Inferior parietal cortex (tissue), 1 donor: Measurements from ENCODE around the gene BCAP31.
A peak's percentile ranks its signal among the peaks of the same experiment; 100 is the strongest.
"Not testable (repeated sequence)": the region's sequence is repeated elsewhere in the genome, so short reads cannot be mapped to it uniquely, and the experiment has no call there.

Source experiments
- DNase-seq: peaks from one replicate; pipeline ENCODE4 v3.0.0-alpha.2; 2016; ENCODE audit errors: extremely low spot score

The BCAP31 gene

DNA sequence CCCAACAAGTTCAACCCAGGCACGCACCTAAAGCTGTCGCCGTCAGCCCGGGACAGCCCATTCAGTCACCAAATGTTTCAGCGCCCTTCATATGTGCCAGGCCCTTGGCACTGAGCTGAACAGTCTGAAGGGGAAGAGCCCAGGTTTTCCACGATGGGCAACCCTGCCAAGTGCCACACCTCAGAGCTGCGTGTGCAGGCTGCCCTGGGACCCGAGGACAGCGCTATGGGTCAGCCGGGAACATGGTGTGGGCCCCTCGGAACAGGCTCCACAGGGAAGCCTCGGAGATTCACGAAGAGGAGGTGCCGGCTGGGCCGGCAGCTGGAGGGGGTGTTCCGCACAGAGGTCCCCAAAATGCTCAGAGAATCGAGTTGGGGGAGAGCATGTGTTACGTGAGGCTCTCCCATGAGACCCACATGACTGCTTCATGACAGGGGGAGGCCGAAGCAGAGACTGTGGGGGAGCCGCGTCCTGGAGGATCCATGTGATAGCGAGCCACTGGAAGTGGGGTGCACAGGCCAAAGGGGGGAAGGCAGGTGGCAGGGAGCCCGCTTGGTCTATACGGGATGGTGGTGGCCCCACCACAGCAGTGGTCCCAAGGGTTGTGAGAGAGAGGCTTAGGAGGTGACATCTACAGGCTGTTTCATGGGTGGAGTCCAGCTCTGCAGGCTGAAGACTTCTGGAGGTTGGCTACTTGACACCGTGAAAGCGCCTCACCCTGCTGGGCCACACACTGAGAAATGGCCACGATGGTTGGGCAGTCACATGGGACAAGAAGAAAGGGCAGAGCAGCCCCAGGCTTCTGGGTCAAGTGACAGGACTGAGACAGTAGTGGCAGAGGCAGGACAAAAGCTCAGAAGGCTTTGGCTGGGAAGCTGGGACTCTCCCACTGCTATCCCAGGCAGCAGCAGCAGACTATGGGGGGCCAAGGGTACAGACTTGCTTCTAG lies 14.2 kb downstream of the BCAP31 start:
- DNase-seq: no peak

DNA sequence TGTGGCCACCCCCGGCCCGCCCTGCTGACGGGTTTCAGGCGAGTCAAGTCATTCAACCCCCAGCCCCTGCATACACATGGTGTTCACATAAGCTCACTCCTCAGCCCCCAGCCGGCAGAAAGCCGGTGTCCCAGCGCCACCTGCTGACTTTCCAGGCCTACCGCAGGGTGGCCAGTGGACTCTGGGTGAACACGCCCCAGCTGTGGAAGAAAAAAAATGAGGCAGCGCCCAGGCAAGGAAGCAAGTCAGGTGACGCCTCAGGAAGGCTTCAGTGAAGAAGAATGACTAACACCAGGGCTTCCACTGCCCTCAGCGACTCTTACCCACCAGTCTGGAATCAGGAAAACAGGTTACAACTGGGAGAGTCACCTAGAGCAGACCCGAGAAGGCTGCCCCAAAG lies 15.8 kb downstream of the BCAP31 start:
- peak; percentile 72 for DNase-seq

DNA sequence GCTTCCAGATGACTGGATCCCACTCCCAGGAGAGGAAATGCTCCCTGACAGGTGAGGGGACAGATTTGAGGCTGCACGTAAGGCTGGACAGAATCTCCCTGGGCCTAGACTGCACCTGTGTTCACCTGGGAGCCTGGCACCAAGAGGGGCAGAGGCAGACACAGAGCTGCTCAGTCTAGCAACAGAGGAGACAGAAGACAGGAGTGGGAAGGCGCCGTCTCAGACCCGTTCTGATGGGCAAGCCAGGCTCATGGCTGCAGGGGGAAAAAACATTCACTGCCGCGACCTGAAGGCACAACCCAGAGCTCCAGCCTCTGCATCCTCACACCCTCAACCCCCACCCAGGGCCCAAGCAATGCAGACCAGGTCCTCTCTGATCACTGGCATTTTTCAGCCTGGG lies 16.8 kb downstream of the BCAP31 start:
- DNase-seq: no peak

DNA sequence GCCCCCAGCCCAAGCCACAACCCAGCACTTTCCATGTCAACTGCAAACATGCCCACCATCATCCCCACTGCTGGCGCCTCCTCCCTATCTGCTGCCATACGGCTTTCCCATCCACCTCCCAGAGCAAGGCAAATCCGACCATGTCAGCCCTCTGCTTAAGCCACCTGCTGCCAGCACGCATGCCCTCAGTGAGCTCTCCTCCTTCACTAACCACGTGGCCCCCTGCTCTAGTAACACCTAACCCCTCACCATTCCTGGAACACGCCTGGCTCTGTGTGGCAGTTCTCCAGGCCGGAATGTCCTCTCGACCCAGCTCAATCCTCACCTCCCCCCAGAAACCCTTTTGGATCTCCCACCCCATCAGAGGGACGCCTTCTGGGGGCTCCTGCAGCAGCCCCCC lies 17.4 kb downstream of the BCAP31 start:
- no peak for DNase-seq

DNA sequence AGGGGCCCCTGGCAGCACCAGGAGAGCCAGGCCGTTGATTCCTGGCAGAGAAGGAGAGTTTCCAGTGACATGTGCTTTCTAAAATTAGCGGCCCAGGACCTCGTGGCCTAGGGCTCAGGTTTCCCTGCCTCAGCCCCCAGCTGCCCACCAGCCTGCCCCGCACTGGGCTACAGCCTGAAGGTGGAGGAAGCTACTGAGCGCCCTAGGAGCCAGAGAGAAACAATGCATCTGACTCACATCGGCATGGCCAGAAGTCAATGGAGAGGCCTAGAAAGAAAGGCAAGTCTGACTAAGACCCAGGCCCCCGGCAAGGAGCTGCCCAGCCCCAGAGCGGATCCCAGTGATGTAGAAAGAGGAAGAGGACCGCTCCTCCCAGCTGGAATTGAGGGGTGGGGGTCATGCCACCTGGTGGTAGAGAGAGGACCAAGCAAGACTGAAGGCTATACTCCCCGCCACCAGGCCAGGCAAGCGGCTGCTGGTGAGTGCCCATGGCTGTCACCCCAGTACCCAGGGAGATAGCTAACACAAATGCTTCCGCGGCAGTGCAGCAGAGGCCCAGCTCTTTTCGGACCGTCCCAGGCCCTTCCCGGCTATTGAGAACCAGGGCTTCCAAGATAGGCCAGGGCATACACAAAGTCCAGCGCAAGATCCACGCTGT lies 18.7 kb downstream of the BCAP31 start:
- not testable (repeated sequence) for DNase-seq

DNA sequence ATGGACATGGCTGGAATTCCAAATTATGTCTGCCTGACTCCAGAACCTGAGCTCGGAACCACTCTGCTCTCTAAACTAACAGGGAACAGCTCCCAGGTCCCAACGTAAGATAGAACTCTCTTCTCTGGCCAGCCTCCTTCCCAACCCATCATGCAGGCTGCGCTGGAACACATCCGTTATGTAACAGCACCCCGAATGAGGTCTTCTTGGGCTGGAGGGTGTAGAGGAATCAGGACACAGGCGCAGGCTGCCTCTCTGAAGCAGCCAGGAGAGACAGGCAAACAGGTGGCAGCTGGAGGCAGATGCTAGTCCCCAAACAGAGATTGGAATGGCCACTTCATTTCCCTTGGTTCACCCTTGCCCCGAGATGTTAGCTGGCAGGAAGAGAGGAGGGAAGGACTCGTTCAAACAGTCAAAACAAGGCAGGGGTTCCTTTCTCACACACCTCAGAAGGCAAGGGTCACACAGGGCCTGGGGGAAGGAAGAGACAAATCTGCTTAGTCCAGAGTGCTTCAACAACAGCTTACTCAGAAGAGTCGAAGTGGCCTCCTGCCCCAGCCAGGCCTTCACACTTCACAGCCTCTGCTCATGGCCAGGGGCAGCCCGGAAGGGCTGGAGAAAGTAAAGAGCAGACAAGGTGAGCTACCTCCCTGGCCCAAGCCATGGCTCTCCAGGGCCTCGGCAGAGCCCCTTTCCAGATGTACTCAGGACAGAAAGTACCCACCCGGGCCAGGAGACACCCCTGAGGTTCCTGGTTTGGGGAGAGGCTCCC lies 19.4 kb downstream of the BCAP31 start:
- not testable (repeated sequence) for DNase-seq

DNA sequence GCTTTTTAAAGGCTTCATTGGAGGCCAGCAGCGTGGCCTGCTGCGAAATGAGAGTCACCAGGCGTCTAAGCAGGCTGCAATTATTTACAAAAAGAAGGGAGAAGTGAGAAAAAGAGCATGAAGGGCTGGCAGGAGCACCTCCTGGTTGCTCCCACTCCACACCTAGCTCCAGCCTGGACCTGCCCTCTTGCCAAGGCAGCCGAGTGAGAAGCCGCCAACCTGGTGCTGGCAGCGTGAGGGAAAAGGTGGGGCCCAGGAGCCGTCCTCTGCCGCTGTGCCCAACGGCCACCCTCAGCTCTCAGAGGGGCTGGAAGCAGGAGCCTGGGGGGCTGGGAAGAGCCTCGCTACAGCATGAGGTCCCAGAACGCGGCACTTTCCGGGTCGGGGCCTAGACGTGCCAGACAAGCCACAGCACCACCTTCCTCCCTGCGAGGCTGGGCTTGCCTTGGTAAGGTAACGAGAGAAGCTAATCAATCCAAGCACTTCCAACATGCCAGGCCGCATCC lies 20.1 kb downstream of the BCAP31 start:
- DNase-seq: no peak

DNA sequence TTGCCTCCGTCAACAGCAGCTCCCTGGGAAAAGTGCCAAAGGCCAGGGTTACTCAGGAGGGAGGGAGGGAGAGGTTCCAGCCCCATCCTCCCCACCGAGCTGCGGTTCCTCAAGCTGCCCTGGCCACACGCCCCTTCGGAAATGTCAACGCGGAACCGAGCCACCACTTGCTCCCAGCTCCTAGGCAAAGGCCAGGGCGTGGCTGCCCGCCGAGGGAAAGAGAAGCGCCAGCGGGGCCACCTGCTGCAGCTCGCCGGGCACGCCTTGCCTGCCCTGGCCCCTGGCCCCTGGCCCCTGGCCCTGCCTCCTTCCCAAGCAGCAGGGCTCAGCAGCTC lies 21.2 kb downstream of the BCAP31 start:
- no peak for DNase-seq

DNA sequence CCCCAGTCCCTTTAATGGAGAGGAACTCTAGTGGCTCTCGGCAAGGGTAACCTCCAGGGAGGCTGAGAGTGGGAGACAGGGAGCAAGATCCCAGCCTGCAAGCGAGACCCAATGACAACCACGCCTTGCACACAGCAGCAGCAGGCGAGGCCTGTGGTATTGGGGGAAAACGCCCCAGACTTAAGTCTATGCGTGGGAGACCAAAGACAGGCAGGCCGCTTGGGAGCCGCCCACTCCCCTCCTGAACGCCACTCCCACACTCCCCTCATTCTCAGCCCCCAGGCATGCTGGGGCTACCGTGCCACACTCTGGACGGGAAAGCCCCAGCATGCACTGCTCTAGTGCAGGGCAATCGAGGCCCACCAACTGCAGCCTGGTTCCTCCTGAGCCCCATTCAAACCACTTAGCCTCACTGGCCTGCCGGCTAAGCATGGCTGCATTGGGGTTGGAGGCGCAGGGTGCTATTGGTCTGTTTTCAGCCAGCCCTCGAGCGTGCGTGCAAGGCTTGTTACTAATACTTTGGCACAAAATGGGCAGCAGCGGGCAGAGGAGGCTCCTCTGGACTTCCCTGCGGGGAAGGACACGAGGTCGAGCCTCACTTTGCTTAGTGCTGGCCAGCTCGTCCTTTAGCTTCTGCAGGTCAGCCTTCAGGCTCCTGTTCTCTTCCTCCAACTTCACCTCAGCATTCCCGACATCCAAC lies 21.7 kb downstream of the BCAP31 start:
- no peak for DNase-seq

DNA sequence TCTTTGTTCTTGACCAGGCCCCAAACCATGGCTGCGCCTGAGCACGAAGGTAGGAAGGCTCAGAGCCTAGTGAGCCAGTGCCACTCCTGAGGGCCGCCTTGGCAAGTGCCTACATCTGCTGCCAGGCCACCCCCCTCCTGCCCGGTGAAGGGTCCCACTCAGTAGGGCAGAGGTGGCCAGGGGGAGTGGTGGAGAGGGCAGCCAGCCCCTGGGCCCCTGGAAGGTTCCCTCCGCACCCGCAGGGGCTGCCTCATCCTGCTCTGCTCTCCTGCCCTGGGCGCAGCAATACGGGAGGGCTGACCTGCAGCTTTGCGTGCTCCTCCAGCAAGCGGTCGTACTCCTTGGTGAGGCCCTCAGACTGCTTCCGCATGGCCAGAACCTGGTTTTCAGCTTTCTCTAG lies 22.5 kb downstream of the BCAP31 start:
- no peak for DNase-seq

DNA sequence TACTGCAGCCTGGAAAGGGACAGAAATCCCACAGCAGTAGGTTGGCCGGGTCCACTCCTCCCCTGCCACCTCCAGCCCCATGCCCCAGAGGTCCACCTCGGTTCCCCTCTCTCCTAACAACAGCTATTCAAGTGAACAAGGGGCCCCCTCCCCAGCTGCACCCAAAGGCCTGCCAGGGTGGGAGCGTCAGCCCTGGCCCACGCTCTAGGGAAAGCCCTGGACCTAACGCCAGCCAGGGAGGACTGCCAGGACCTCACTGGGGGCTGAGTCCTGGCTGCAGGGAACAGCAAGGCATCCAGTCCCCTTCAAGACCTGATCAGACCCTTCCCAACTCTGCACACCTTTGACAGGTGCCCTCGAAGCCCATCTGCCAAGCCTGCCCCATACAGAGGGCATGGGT lies 23.2 kb downstream of the BCAP31 start:
- no peak for DNase-seq

DNA sequence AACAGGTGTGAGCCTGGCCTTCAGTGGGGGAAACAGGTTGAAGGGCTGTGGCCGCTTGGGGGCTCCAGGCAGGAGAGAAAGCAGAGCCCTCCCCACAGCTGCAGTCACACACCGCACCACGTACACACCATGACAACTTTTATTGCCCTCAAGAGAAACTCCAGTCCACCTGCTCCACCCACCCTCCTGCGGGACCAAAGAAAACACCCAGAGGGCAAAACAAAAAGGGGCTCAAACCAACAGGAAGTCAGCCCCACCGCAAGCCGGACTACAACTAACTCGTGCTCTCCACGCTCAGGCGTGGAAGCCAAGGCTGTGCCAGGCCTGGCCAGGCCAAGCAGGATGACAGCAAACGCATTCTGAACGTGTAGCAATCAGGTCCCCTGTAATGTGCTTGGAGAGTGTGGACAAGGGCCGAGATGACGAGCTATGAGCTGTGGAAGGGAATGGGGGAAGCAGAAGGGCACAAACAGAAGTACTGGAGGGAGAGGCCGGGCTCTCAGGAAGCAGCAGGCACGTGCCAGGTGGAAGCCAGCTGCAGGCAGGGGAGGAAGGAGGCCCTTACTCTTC lies 23.7 kb downstream of the BCAP31 start:
- DNase-seq: no peak

DNA sequence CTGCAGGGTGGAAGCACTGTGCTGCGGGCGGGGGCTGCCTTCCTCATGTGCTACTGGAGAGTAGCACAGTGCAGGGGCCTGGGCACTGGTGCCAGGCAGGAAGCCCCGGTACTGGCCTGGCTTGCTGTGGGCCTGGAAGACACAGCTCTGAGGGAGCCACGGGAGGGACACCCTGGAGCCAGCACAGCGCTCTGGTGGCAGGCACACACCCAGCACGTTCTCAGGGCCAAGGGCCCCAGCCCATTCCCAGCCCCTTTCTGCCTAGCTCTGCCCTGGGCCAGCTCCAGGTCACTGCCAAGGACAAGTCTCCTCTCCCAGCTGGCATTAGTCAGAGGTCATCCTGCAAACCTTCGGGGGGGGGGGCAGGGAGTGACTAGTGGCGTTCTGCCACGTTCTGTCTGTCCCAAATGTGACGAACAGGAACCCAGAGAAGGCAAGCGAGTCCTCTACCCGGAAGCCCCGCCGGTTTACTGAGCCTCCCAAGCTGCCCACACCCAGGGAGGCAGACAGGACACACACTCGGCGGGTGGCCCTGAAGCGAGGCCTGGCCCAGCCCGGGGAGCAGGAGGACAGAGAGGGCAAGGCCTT lies 24.3 kb downstream of the BCAP31 start:
- DNase-seq: not testable (repeated sequence)

DNA sequence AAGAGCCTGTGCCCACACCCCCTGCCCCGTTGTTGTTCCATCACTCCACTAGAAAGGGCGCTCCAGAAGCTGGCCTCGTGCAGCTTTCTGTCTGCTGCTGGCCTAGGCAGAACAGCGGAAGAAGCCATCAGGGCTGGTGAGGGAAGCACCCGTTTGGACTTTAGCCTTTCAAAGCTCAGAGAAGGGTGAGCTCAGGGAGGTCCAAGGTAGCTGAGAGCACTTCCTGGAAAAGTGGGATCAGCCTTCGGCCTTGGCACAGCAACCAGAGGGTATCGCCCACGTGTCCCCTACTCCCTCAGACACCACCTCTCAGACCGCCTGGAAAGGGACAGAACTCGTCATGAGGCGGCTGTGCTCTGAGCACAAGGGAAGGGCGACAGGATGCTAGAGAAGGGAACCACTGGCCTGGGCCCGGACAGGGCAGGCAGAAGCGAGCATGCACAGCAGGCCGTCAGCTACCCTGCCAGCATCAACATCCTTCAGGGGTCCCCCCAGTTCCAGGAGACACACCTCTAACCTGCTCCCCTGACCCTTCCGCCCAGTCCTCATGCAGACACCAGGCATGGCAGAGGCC lies 24.9 kb downstream of the BCAP31 start:
- DNase-seq: not testable (repeated sequence)

DNA sequence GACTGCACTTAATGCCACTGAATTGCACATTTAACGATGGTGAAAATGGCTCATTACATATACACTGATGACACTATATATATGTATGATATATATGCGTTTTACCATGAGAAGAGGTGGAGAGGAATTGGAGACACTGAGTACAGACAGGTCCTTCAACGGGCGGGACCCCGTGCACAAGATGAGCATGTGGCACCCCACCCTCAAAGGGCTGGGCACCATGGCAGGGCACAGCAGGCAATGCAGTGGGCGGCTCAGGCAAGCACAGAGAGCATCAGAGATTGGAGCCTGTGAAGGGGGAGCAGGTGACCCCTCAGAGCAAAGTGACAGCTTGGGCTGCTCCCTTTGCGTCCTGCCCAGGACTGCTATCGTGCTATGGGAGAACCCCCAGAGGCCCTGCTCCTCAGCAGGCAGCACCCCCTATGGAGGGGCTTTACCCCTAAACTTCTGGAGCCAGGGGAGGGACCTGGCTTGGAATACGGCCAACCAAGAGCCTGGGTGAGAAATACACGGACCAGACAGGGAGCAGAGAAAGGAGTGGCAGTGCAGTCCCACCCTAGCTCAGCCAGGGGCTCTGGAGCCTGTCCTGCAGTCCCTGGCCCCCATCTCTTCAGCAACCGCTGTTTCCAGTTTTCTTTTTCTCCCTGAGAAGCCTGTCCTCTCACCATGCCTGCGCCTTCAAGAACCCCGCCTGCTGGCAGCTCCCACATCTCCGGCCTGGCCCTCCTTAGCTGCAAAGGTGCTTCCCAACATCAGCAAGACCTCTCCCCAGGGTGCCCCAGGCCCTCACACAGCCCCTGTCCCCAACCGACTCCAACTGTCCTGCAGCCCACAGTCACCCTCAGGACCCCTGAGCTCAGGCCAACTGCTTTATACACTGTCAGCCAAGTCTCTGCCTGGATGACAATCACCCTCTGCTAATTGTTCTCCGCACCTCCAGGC lies 26.0 kb downstream of the BCAP31 start:
- DNase-seq: no peak

DNA sequence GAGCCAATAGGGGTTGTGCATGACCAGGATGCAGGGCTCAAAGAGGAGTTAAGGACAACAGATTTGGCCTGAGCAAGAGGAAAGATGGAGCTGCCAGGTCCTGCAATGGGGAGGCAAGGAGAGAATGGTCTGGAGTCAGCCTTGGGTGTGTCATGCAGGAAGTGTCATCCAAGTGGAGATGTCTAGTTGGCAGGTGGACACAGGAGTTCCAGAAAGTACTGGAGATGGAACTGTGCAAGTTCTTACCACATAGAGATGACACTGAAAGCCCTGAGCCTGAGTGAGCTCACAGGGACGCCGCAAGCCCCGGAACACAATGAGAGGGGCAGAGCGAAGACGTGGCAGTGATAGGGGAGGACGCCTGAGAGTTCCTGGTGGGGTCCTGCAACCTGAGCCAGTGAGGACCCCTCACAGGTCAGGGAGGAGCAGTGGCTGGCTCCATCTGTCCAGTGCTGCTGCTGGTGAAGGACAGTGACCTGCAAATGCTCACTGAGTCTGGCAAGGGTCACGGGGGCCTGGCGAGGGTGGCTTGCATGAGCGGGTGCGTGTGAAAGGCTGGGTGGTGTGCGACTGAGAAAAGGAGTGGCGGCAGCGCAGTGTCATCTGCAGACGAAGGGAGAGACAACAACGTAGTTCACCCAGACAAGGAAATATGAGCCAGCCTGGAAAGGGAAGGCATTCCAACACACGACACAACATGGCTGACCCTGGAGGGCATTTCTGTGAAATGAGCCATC lies 27.0 kb downstream of the BCAP31 start:
- not testable (repeated sequence) for DNase-seq

DNA sequence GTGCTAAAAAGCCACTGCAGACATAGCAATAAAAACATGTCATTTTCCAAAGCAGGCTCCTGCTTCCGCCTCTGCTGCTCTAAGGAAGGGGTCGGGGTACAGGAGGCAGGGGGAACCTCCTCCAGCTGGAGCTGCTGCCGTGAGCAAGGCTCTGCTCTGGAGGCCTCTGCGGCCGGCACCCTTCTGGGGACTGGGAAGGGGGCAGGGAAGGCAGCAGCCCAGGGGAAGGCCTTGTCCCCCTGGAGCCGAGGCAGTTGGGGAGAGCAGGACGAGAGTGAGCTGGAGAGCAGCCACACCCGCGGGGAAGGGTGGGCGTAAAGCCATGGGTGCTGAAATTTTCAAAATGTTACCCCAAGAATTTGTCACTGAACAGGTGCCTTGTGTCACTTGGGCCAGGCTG lies 27.6 kb downstream of the BCAP31 start:
- DNase-seq: not testable (repeated sequence)

DNA sequence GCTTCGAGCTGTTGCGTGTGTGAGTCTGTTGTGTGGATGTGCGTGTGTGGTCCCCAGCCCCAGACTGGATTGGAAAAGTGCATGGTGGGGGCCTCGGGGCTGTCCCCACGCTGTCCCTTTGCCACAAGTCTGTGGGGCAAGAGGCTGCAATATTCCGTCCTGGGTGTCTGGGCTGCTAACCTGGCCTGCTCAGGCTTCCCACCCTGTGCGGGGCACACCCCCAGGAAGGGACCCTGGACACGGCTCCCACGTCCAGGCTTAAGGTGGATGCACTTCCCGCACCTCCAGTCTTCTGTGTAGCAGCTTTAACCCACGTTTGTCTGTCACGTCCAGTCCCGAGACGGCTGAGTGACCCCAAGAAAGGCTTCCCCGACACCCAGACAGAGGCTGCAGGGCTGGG lies 28.1 kb downstream of the BCAP31 start:
- no peak for DNase-seq
